ENCODE measurements around the gene CCSER2.

GRCh38 chr10:84348447-84348846, 20.1 kb downstream of the CCSER2 start:
- no peak for TF ChIP-seq CTCF (IDR thresholded peaks at IDR 0.05; ENCODE audit: low read length)
- no peak for TF ChIP-seq EZH2 (IDR thresholded peaks at IDR 0.05; ENCODE audit: borderline replicate concordance, low read length)
